B cell (primary cell): Measurements from ENCODE around the gene LIMK1. TPM values are rescaled to one million over a fixed set of nuclear protein-coding genes. Genes with fewer than 3 reads are reported as not detected.
"Not testable (repeated sequence)": the region's sequence is repeated elsewhere in the genome, so short reads cannot be mapped to it uniquely, and the experiment has no call there.

Experiments used
- ATAC-seq: fragments of 200-7000 bp; cut with Tn5 transposase; one replicate; pipeline ENCODE4 v1.10.0; 2021; ENCODE audit warnings: low read depth, mild to moderate bottlenecking, moderate number of reproducible peaks, moderate library complexity
- CTCF ChIA-PET: fragments of 350-600 bp; sonication (Branson Sonifier 250); formaldehyde crosslinking; loops from one replicate; lab custom pipeline; 2021; ENCODE audit warnings: antibody characterized with exemption, inconsistent platforms; lab: Charles Lee
- POLR2A ChIA-PET: fragments of 350-600 bp; sonication (Branson Sonifier 250); formaldehyde crosslinking; loops from one replicate; lab custom pipeline; 2021; ENCODE audit warnings: antibody characterized with exemption; lab: Charles Lee
- DNase-seq: peaks from one replicate; pipeline ENCODE4 v3.0.0; 2013
- H2AFZ ChIP-seq: 2 replicates; pipeline ENCODE4 v1.6.1; 2012; ENCODE audit warnings: mild to moderate bottlenecking, low read depth, low read length; ENCODE audit not compliant: insufficient read depth, poor library complexity, severe bottlenecking
- H3K27ac ChIP-seq, 2 donors: 1 replicate in 1 of 2; 2 replicates in 1 of 2; pipeline ENCODE4 v1.5.1; 2012 to 2013; ENCODE audit warnings: low read length in 2 of 2, mild to moderate bottlenecking in 2 of 2, moderate library complexity in 1 of 2
- H3K27me3 ChIP-seq, 4 experiments: fragments of 200-600 bp in 1 of 4; sonication (generic) in 1 of 4; replicated peaks in 1 of 4; 1 replicate in 2 of 4; 2 replicates in 2 of 4; pipeline versions ENCODE4 v1.6.1 to v1.7.0; 2013 to 2016; ENCODE audit warnings: low read length in 3 of 4, mild to moderate bottlenecking in 2 of 4, mixed read lengths in 1 of 4, moderate library complexity in 1 of 4; ENCODE audit not compliant: insufficient read depth in 4 of 4, control insufficient read depth in 3 of 4; ENCODE audit errors: control extremely low read depth in 1 of 4
- H3K36me3 ChIP-seq, 2 experiments: replicated peaks in 1 of 2; 1 replicate in 1 of 2; 2 replicates in 1 of 2; pipeline versions ENCODE4 v1.6.1 to v1.7.1; 2013; ENCODE audit warnings: low read length in 1 of 2; ENCODE audit not compliant: insufficient read depth in 2 of 2, control insufficient read depth in 1 of 2; ENCODE audit errors: control extremely low read depth in 1 of 2, extremely low read depth in 1 of 2
- H3K4me1 ChIP-seq, 2 donors: fragments of 200-600 bp in 1 of 2; sonication (generic) in 1 of 2; 1 replicate in 1 of 2; 2 replicates in 1 of 2; pipeline versions ENCODE4 v1.5.1 to v1.6.1; 2013 to 2017; ENCODE audit warnings: low read length in 2 of 2; ENCODE audit not compliant: control insufficient read depth in 2 of 2, insufficient read depth in 2 of 2
- H3K4me2 ChIP-seq: replicated peaks from 2 replicates; pipeline ENCODE3; 2012; ENCODE audit warnings: mild to moderate bottlenecking, low read depth, low read length; ENCODE audit not compliant: poor library complexity, severe bottlenecking
- H3K4me3 ChIP-seq, 5 experiments: fragments of 200-600 bp in 1 of 5; sonication (generic) in 1 of 5; 1 replicate in 3 of 5; 2 replicates in 2 of 5; pipeline versions ENCODE4 v1.5.1 to v1.7.0; 2011 to 2016; ENCODE audit warnings: low read length in 4 of 5, mild to moderate bottlenecking in 4 of 5, low read depth in 2 of 5, control low read depth in 1 of 5, moderate library complexity in 1 of 5; ENCODE audit not compliant: insufficient read depth in 1 of 5; ENCODE audit errors: control extremely low read depth in 1 of 5, extremely low read depth in 1 of 5
- H3K79me2 ChIP-seq: fragments of 200-600 bp; sonication (generic); one replicate; pipeline ENCODE4 v1.6.0; 2016; ENCODE audit warnings: low read length; ENCODE audit not compliant: control insufficient read depth, insufficient read depth
- H3K9ac ChIP-seq: fragments of 200-600 bp; sonication (generic); 2 replicates; pipeline ENCODE4 v1.6.1; 2017; ENCODE audit warnings: mild to moderate bottlenecking, low read length, moderate library complexity
- H3K9me3 ChIP-seq, 3 donors: one replicate each; pipeline versions ENCODE4 v1.6.1 to v1.7.1; 2013; ENCODE audit warnings: low read length in 2 of 3; ENCODE audit not compliant: control insufficient read depth in 2 of 3, insufficient read depth in 1 of 3; ENCODE audit errors: control extremely low read depth in 1 of 3
- H4K20me1 ChIP-seq: 2 replicates; pipeline ENCODE4 v1.6.0; 2012; ENCODE audit warnings: mild to moderate bottlenecking, low read length; ENCODE audit not compliant: insufficient read depth, control insufficient read depth, poor library complexity, severe bottlenecking
- H3K27ac Mint-ChIP-seq: one replicate; pipeline ENCODE4 v1.8.0; 2021; ENCODE audit warnings: mixed read lengths
- H3K27me3 Mint-ChIP-seq: one replicate; pipeline ENCODE4 v1.8.0; 2021; ENCODE audit warnings: mixed read lengths
- H3K4me1 Mint-ChIP-seq: one replicate; pipeline ENCODE4 v1.8.0; 2021; ENCODE audit warnings: mixed read lengths
- H3K4me3 Mint-ChIP-seq: one replicate; pipeline ENCODE4 v1.8.0; 2021; ENCODE audit warnings: mixed read lengths
- H3K9me3 Mint-ChIP-seq: one replicate; pipeline ENCODE4 v1.8.0; 2022; ENCODE audit warnings: mixed read lengths; ENCODE audit not compliant: insufficient read depth
- CTCF ChIP-seq: fragments of 200-600 bp; IDR thresholded peaks from one replicate; pipeline ENCODE4 v1.8.0; 2022; ENCODE audit warnings: antibody characterized with exemption, mild to moderate bottlenecking
- EZH2 ChIP-seq: IDR thresholded peaks from 2 replicates; pipeline ENCODE4 v1.6.1; 2012; ENCODE audit warnings: borderline replicate concordance, low read depth, mild to moderate bottlenecking, moderate library complexity, low read length; ENCODE audit not compliant: insufficient read depth, poor library complexity, severe bottlenecking
- WGBS: methylation state at CpG from one replicate; pipeline ENCODE4 v1.1.5; 2013; ENCODE audit warnings: missing lambda C conversion rate; ENCODE audit not compliant: insufficient coverage; 5-methylcytosine and 5-hydroxymethylcytosine counted together
- intact Hi-C: fragments of 100-400 bp; cut with micrococcal nuclease; formaldehyde crosslinking; loops from one replicate; pipeline ENCODE4 v1.10.0; 2022
- polyA plus RNA-seq: library from polyadenylated mRNA; depleted of rRNA; stranded (reverse); fragments of >200 nt; gene quantifications from 2 replicates; pipeline ENCODE4 v1.2.3, GENCODE V29; 2012
- total RNA-seq, 2 donors: library from RNA; stranded (reverse); fragments of 120-200 nt in 1 of 2; gene quantifications; 1 replicate in 1 of 2; 2 replicates in 1 of 2; pipeline versions ENCODE4 v1.2.3 to v1.2.4, GENCODE V29; 2013 to 2022

Gene LIMK1
- total and polyA plus RNA-seq, 2 donors (not counting 1 experiment from before 2014, with no cell fraction given), result 38.7 to 70.8 TPM

DNA sequence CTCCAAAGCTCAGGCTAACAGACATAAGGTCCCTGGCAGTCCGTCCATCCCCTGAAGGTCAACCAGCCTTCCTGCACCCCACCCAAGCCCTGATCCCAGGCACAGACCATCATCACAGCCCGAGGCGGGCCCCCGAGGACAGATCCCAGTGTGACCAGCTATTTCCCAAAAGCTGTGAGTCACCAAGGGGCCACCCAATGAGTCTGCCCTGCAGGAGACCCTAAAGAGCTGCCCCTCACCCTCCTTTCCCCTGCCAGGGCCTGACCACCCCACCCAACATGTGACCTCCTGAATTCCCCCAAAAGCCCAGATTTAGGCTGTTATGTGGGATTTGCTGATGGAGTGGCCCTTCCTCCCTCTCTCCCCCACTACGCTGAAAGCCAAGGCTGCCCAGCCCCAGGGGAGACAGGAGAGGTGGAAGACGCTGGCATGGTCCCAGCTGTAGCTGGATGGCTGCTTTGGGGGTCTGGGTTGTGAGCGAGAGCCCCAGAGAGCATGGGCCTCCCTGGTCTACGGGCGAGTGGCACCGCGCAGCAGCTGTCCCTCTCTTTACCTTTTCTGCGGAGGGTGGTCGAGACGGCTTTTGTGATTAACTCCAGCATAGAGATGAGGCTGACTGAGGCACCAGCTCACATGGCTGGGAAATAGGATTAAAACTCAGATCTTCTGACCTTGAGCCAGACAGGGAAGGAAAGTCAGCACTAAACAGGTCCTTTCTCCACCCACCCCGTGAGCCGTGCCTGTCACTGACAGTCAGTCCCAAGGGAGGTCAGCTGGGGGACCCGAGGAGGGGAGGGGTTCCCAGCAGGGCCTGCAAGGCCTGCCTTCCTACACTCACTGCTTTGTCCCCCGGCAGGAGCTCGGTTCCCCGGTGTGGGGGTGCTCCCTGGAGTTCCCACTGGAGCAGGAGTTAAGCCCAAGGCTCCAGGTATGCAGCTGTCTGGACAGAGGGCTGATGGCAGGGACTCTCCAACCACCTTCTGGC is 38.9 kb upstream of the LIMK1 start:
- Mint-ChIP-seq H3K4me1 (no peaks in the 10 kb centered on the region), H3K27ac (no peak overlapping the region), H3K27me3 (no peaks in the 10 kb centered on the region), H3K4me3 (no peak overlapping the region), H3K9me3 (no peaks in the 10 kb centered on the region)
- TF ChIP-seq CTCF (no peak), EZH2 (no peak)
- intact Hi-C loops, result no loop called here
- Histone ChIP-seq H3K27me3 (no peaks in the 10 kb centered on the region), H3K4me1 (no peaks in the 10 kb centered on the region), H3K79me2 (no peaks in the 10 kb centered on the region), H3K9me3 (no peaks in the 10 kb centered on the region), H3K27ac (no peak overlapping the region), H3K4me3 (no peak overlapping the region), H2AFZ (no peak overlapping the region), H4K20me1 (no peaks in the 10 kb centered on the region), H3K36me3 (no peaks in the 10 kb centered on the region), H3K4me2 (no peak overlapping the region), H3K9ac (no peak overlapping the region)
- ATAC-seq, result no peak
- WGBS, result 79% methylated on average over 16 of the region's 20 CpGs
- ChIA-PET POLR2A (no interaction called here), CTCF (interaction anchor here (1.1 kb wide), 1 partner anchor 356 kb away, joined by 3 read pairs; no protein-coding TSS in a partner anchor)
- no peak for DNase-seq

DNA sequence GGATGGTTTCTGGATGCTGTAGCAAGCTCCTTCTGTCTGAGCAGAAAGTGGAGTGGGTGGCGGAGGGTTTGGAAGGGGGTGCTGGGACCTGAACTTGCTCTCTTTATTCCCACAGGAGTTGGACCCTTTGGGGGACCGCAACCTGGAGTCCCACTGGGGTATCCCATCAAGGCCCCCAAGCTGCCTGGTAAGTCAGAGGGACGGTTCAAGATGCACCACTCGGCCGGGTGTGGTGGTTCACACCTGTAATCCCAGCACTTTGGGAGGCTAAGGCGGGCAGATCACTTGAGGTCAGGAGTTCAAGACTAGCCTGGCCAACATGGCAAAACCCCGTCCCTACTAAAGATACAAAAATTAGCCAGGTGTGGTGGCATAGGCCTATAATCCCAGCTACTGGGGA is 37.0 kb upstream of the LIMK1 start:
- intact Hi-C loops, H3K36me3 ChIP-seq, H3K9me3 ChIP-seq, H3K4me1 ChIP-seq, H3K27me3 Mint-ChIP-seq, H4K20me1 ChIP-seq, H3K79me2 ChIP-seq, DNase-seq, H3K9me3 Mint-ChIP-seq, H3K4me3 Mint-ChIP-seq, H3K4me1 Mint-ChIP-seq, ATAC-seq, H3K27ac Mint-ChIP-seq, H3K27ac ChIP-seq, H3K4me3 ChIP-seq, POLR2A ChIA-PET, H3K27me3 ChIP-seq, H3K9ac ChIP-seq, H3K4me2 ChIP-seq, H2AFZ ChIP-seq: not testable (repeated sequence)
- 100% methylated on average over 5 of the region's 7 CpGs for WGBS
- CTCF ChIA-PET, result interaction anchor here (0.6 to 1.7 kb wide), 2 partner anchors 20 to 263 kb away, joined by 4 to 8 read pairs; no protein-coding TSS in a partner anchor
